Endothelial cell of umbilical vein (primary cell): ENCODE data around the gene TMTC4. TPM values are rescaled to one million over a fixed set of nuclear protein-coding genes. Genes with fewer than 3 reads are reported as not detected.

Experiments
- BruUV-seq: library from RNA; stranded (reverse); fragments of 400-500 nt; replicated peaks from 2 replicates; lab custom pipeline; 2021; lab: Mats Ljungman, UMichigan
- CTCF ChIA-PET: fragments of 300-600, 350-600 bp; sonication (Branson Sonifier 250); formaldehyde crosslinking; loops from one replicate; lab custom pipeline; 2021; ENCODE audit warnings: antibody characterized with exemption, inconsistent platforms; lab: Charles Lee
- POLR2A ChIA-PET: fragments of 300-600, 350-600 bp; sonication (Branson Sonifier 250); formaldehyde crosslinking; loops from one replicate; lab custom pipeline; 2021; ENCODE audit warnings: antibody characterized with exemption, inconsistent platforms; lab: Charles Lee
- DNase-seq: peaks from one replicate; pipeline ENCODE4 v3.0.0-alpha.2; 2011; ENCODE audit warnings: low read depth, low spot score
- FAIRE-seq: peaks from 2 replicates; lab custom pipeline; 2011; peaks lifted over from hg19 to GRCh38; lab: Jason Lieb, UNC
- H2AFZ ChIP-seq: 2 replicates; pipeline ENCODE4 v1.6.0; 2012; ENCODE audit warnings: low read depth, low read length, control low read depth, inconsistent platforms
- H3K27ac ChIP-seq: 2 replicates; pipeline ENCODE4 v1.5.1; 2011; ENCODE audit warnings: low read depth, mild to moderate bottlenecking, control low read depth, low read length, moderate library complexity; ENCODE audit not compliant: insufficient read depth
- H3K27me3 ChIP-seq, 2 experiments: 2 replicates each; pipeline versions ENCODE4 v1.6.0 to v1.6.1; 2011; ENCODE audit warnings: low read length in 2 of 2, mixed read lengths in 1 of 2; ENCODE audit not compliant: control insufficient read depth in 2 of 2, insufficient read depth in 2 of 2
- H3K36me3 ChIP-seq, 2 experiments: 2 replicates in 1 of 2; 3 replicates in 1 of 2; pipeline ENCODE4 v1.5.1; 2011; ENCODE audit warnings: low read length in 2 of 2, mild to moderate bottlenecking in 1 of 2, moderate library complexity in 1 of 2; ENCODE audit not compliant: control insufficient read depth in 2 of 2, insufficient read depth in 2 of 2; ENCODE audit errors: extremely low read depth in 1 of 2
- H3K4me1 ChIP-seq: 3 replicates; pipeline ENCODE4 v1.5.1; 2011; ENCODE audit warnings: mild to moderate bottlenecking, low read length; ENCODE audit not compliant: control insufficient read depth, insufficient read depth; ENCODE audit errors: extremely low read depth
- H3K4me2 ChIP-seq: 2 replicates; pipeline ENCODE4 v1.6.1; 2011; ENCODE audit warnings: low read length, control low read depth, mixed read lengths; ENCODE audit not compliant: insufficient read depth
- H3K4me3 ChIP-seq, 3 experiments: fragments of 200-600 bp in 1 of 3; sonication (generic), shearing (Covaris generic) in 1 of 3; replicated peaks in 1 of 3; 2 replicates each; pipeline ENCODE4 v1.5.1; 2011 to 2016; ENCODE audit warnings: control low read depth in 3 of 3, low read length in 3 of 3, mild to moderate bottlenecking in 2 of 3, inconsistent platforms in 1 of 3, low read depth in 1 of 3, moderate library complexity in 1 of 3; ENCODE audit not compliant: insufficient read depth in 1 of 3
- H3K79me2 ChIP-seq: 2 replicates; pipeline ENCODE4 v1.6.0; 2012; ENCODE audit warnings: low read length, inconsistent platforms; ENCODE audit not compliant: control insufficient read depth, insufficient read depth
- H3K9ac ChIP-seq: replicated peaks from 2 replicates; pipeline ENCODE3; 2011; ENCODE audit warnings: low read length, control low read depth; ENCODE audit not compliant: insufficient read depth; ENCODE audit errors: extremely low read depth
- H3K9me1 ChIP-seq: replicated peaks from 3 replicates; pipeline ENCODE4 v1.6.0; 2011; ENCODE audit warnings: mild to moderate bottlenecking, low read length; ENCODE audit not compliant: control insufficient read depth, insufficient read depth; ENCODE audit errors: extremely low read depth
- H3K9me3 ChIP-seq: replicated peaks from 2 replicates; pipeline ENCODE4 v1.5.1; 2012; ENCODE audit warnings: low read length, inconsistent platforms; ENCODE audit not compliant: control insufficient read depth, insufficient read depth
- H4K20me1 ChIP-seq: replicated peaks from 2 replicates; pipeline ENCODE3; 2011; ENCODE audit warnings: mild to moderate bottlenecking, low read length; ENCODE audit not compliant: control insufficient read depth, insufficient read depth; ENCODE audit errors: extremely low read depth
- CTCF ChIP-seq, 2 donors: IDR thresholded peaks; 1 replicate in 1 of 2; 2 replicates in 1 of 2; pipeline ENCODE4 v1.5.1; 2011; ENCODE audit warnings: low read length in 2 of 2, mild to moderate bottlenecking in 2 of 2, moderate library complexity in 2 of 2, control low read depth in 1 of 2, inconsistent platforms in 1 of 2, low read depth in 1 of 2; ENCODE audit not compliant: insufficient read depth in 1 of 2; ENCODE audit errors: extremely low read depth in 1 of 2
- EZH2 ChIP-seq: IDR thresholded peaks from 2 replicates; pipeline ENCODE4 v1.6.1; 2012; ENCODE audit warnings: borderline replicate concordance, low read depth, mild to moderate bottlenecking, moderate library complexity, low read length, inconsistent platforms; ENCODE audit not compliant: severe bottlenecking
- FOS ChIP-seq: IDR thresholded peaks from 2 replicates; pipeline ENCODE4 v1.6.1; 2011; ENCODE audit warnings: mild to moderate bottlenecking, low read length, moderate library complexity, borderline replicate concordance; ENCODE audit not compliant: insufficient read depth
- GATA2 ChIP-seq: IDR thresholded peaks from 2 replicates; pipeline ENCODE4 v1.7.0; 2011; ENCODE audit warnings: low read depth, mild to moderate bottlenecking, moderate library complexity, mixed read lengths, low read length; ENCODE audit not compliant: insufficient read length, insufficient read depth
- JUN ChIP-seq: IDR thresholded peaks from 2 replicates; pipeline ENCODE4 v1.6.1; 2011; ENCODE audit warnings: borderline replicate concordance, low read depth; ENCODE audit not compliant: insufficient read length, insufficient read depth
- MAX ChIP-seq: IDR thresholded peaks from 2 replicates; pipeline ENCODE4 v1.6.1; 2011; ENCODE audit not compliant: insufficient read depth, insufficient read length
- MYC ChIP-seq: IDR thresholded peaks from one replicate; pipeline ENCODE4 v1.6.1; 2011; ENCODE audit warnings: mild to moderate bottlenecking, low read depth, low read length
- POLR2A ChIP-seq: IDR thresholded peaks from 2 replicates; pipeline ENCODE4 v1.6.1; 2012; ENCODE audit warnings: low read depth, mild to moderate bottlenecking, control low read depth, low read length
- POLR2AphosphoS5 ChIP-seq: IDR thresholded peaks from 2 replicates; pipeline ENCODE4 v1.6.1; 2012; ENCODE audit warnings: low read depth, mild to moderate bottlenecking, control low read depth, low read length, moderate library complexity; ENCODE audit not compliant: insufficient read depth
- dilution Hi-C: fragments of 300-500 bp; cut with MboI; formaldehyde crosslinking; loops from one replicate; pipeline ENCODE4 v1.15.0; 2019; ENCODE audit warnings: low sequenced_read_pairs; ENCODE audit not compliant: extremely low pct_ligation_motif_present
- intact Hi-C: fragments of 100-400 bp; cut with micrococcal nuclease; formaldehyde crosslinking; loops from one replicate; pipeline ENCODE4 v1.10.0; 2022
- polyA plus RNA-seq, 4 experiments: library from polyadenylated mRNA; depleted of rRNA in 3 of 4; stranded (reverse) in 3 of 4; unstranded in 1 of 4; fragments of >200 nt; gene quantifications; 2 replicates each; pipeline versions ENCODE4 v1.2.1 to v1.2.3, GENCODE V29; 2011 to 2012; ENCODE audit warnings: missing spikeins in 1 of 4
- total RNA-seq: library from RNA; stranded (reverse); gene quantifications from 2 replicates; pipeline ENCODE4 v1.2.3, GENCODE V29; 2021

The TMTC4 gene
- total and polyA plus RNA-seq, 2 donors (not counting 3 experiments of a cell fraction or from before 2014, with no cell fraction given): 24.6 to 31.9 TPM

GRCh38 chr13:100658363-100658762, 16.2 kb downstream of the TMTC4 start:
- FAIRE-seq (no peak), DNase-seq (no peak)
- no peak overlapping the region for H3K4me2 ChIP-seq
- dilution Hi-C loops (no loop called here), intact Hi-C loops (loop anchor here (1.0 kb wide), 1 partner anchor 28 kb away; no protein-coding TSS in a partner anchor)
- no peak overlapping the region for H3K9ac ChIP-seq
- no peaks in the 10 kb centered on the region for H3K79me2 ChIP-seq
- no peaks in the 10 kb centered on the region for H3K9me3 ChIP-seq
- H3K27me3 ChIP-seq: no peaks in the 10 kb centered on the region
- POLR2A ChIA-PET: no interaction called here
- H3K9me1 ChIP-seq: no peaks in the 10 kb centered on the region
- TF ChIP-seq CTCF (IDR thresholded peaks at IDR 0.05; ENCODE audit: extremely low read depth in 1 of 2, insufficient read depth in 1 of 2, low read depth in 1 of 2, low read length in 2 of 2): no peak
- no peak for TF ChIP-seq FOS
- no peak for TF ChIP-seq POLR2A
- no TSS peak for BruUV-seq
- peaks cover 16 to 19% of the 10 kb centered on the region in 2 experiments for H3K36me3 ChIP-seq
- no peak overlapping the region for H3K4me3 ChIP-seq
- no peak overlapping the region for H2AFZ ChIP-seq
- no peaks in the 10 kb centered on the region for H4K20me1 ChIP-seq
- peaks cover 5% of the 10 kb centered on the region for H3K4me1 ChIP-seq
- no peak overlapping the region for H3K27ac ChIP-seq
- CTCF ChIA-PET: interaction anchor here (1.2 kb wide), 1 partner anchor 86 kb away, joined by 3 read pairs; no protein-coding TSS in a partner anchor

- POLR2A ChIA-PET: no interaction called here
Observed at GRCh38 chr13:100657881-100658315, 16.7 kb downstream of the TMTC4 start.

More at GRCh38 chr13:100657881-100658315, 16.7 kb downstream of the TMTC4 start:
- Histone ChIP-seq H3K9ac (no peak overlapping the region), H4K20me1 (no peaks in the 10 kb centered on the region), H3K27ac (no peak overlapping the region), H3K36me3 (peaks cover 13 to 14% of the 10 kb centered on the region in 2 experiments), H2AFZ (no peak overlapping the region), H3K79me2 (no peaks in the 10 kb centered on the region), H3K27me3 (no peaks in the 10 kb centered on the region), H3K4me1 (peaks cover 8% of the 10 kb centered on the region), H3K4me3 (no peak overlapping the region), H3K9me1 (no peaks in the 10 kb centered on the region), H3K9me3 (no peaks in the 10 kb centered on the region), H3K4me2 (no peak overlapping the region)
- intact Hi-C loops: loop anchor here (1.0 kb wide), 1 partner anchor 28 kb away; no protein-coding TSS in a partner anchor
- dilution Hi-C loops: no loop called here
- BruUV-seq: no TSS peak
- DNase-seq (no peak), FAIRE-seq (no peak)
- CTCF ChIA-PET: interaction anchor here (1.2 kb wide), 1 partner anchor 85 kb away, joined by 3 read pairs; no protein-coding TSS in a partner anchor
- TF ChIP-seq JUN (no peak), EZH2 (no peak), POLR2AphosphoS5 (no peak), GATA2 (no peak), MYC (no peak), FOS (no peak), MAX (no peak), POLR2A (no peak)
